Measurements from ENCODE around the gene NTM.
A peak's percentile ranks its signal among the peaks of the same experiment; 100 is the strongest.

The NTM gene

GRCh38 chr11:131692961-131693360, 322.5 kb downstream of the NTM start:
- no peak for DNase-seq

DNA sequence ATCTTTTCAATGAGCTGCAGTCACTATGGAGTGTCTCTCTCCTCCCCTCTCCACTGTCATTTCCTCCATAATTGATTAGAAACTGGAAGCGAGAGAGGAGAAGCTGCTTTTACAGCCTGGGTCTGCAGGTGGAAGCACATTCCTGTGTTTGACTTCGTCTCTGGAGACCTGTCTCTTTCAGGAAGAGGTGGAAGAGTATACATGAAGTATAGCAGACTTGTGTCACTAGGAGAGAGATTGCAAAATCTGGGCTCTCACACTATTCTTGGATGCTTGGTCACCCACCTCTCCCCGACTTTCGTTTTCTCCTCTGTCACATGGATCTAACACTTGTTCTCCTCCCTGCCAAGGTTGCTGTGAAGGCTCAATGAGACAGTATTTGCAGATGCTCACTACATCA, 323.3 kb downstream of the NTM start:
- peak; percentile 55 for DNase-seq

DNA sequence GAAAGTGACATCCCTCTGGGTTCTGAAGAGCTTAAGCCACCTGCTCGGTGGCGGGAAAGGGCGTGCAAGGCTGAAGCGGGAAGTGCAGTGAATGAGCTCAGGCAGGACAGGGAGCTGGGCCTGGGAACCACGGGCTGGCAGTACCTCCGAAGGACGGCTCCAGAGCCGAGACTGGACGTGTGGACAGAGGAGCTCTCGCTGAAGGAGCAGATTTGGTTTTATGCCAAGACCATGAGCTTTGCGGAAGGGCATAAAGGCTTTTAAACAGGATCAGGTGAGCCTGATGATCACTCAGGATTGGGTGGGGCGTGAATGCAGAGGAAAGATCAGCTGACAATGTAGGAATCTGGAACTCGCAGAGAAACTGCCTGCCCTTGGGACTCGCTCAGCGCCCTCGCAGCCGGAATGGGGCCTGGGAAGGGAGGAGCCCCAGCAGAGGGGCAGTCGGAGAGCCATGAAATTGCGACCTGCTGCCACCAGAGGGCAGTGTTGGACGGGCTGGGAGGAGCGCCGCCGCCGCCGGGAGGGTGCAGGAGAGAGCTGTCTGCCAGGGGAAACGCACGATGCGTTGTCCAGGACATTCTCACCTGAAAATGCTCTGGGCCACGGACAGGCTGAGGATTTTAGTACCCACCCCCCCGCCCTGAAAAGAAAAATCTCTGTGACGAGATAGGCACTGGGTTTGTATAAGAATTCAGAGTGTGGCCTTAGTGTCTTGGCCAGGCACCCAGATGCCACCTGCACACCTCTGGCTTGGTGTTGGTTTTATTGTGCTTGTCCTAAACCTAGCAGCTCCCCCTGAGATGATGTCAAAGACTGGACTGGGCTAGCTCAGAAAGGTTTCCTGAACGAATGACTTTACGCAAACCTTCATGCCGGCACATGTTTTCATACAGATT, 324.4 kb downstream of the NTM start:
- peak; percentile 63 for DNase-seq

DNA sequence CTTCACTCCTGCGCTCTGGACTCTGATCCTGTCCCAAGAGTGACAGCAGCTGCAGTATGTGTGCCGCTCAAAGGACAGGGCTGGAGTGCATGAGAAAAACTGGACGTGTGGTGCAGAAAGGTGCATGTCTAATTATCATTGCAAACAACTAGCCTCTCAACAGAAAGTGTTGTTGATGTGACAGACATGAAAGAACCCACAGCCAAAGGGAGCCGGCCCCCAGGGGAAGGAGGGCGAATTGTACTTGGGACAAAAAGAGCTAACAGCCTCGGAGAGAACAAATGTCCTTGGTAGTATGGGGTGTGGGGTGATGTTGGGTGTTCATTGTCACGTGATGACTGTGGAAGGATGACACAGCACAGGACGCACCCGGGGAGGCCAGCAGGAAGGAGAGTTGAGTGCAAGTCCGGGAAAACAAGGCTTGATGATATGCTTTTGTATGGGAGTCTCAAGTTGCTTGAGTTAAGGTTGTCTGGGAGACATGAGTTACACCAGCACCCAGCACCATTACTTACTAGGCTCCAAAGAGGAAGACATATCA, 325.5 kb downstream of the NTM start:
- no peak for DNase-seq

GRCh38 chr11:131696690-131697089, 326.3 kb downstream of the NTM start:
- no peak for DNase-seq

- no peak for DNase-seq
Observed at GRCh38 chr11:131703311-131703710, 332.9 kb downstream of the NTM start.

DNA sequence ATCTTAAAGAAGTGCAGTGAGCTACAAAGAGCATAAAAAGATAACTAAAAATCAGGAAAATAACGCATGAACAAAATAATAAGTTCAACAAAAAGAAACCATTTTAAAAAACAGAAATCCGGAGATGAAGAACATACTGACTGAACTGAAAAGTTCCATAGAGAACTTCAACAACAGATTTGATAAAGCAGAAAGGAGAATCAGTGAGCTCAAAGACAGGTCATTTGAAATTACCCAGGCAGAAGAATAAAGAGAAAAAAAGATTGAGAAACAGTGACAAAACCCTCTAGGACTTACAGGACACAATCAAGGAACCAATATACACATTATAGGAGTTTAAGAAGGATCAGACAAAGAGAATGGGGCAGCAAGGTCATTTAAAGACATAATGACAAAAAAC, 334.3 kb downstream of the NTM start:
- no peak for DNase-seq

- DNase-seq, result no peak
Observed at GRCh38 chr11:131710511-131710910, 340.1 kb downstream of the NTM start.

DNA sequence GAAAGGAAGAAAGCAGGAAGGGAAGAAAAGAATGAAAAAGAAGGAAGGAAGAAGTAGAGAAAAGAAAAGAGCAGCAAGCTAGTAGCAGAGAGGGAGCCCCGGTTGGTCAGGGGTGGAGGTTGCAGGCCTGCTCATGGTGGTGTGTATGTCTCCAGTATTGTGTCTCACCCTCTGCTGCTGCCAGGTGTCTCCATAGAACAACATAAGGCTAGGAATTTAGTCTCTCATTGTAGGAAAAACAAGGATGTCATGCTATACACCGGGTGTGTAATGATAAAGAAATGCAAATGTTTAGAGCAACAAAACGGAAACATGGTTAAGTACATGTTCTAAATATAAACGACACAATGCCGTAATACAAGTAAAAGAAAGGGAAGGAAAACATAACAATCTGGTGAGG, 342.5 kb downstream of the NTM start:
- no peak for DNase-seq

GRCh38 chr11:131713529-131714134, 343.2 kb downstream of the NTM start:
- no peak for DNase-seq

DNA sequence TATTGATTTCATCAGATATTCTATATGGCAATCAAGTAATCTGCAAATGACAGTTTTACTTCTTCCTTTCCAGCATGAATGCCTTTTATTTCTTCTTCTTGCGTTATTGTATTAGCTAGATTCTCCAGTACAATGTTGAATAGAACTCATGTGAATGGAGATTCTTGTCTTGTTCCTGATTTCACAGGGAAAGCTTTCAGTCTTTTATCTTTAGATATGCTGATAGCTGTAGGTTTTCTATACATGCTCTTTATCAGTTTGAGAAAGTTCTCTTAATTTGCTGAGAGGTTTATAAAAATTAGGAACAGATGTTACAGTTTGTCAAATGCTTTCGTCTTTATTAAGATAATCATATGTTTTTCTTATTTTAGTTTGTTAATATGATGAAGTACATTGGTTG, 347.2 kb downstream of the NTM start:
- DNase-seq, result no peak

DNA sequence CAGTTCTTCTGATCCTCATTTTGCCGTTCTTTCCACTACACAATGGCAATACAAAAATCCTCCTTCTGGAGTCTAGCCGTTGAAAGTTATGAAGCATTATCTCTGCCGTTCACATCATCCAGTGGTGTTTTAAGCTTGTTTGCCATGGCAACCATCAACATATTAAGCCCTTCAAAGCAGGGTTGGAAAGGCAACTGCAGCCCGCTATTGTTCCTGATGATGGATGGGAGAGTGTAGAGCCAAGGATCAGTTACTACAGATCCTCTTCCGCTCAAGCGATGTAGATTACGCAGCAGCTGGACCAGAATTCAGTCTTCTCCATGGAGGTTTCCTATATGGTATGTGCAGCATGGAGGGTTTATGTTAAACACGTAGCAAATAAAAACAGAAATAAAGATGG, 352.7 kb downstream of the NTM start:
- DNase-seq, result no peak

GRCh38 chr11:131724436-131724975, 354.1 kb downstream of the NTM start:
- DNase-seq, result no peak

DNA sequence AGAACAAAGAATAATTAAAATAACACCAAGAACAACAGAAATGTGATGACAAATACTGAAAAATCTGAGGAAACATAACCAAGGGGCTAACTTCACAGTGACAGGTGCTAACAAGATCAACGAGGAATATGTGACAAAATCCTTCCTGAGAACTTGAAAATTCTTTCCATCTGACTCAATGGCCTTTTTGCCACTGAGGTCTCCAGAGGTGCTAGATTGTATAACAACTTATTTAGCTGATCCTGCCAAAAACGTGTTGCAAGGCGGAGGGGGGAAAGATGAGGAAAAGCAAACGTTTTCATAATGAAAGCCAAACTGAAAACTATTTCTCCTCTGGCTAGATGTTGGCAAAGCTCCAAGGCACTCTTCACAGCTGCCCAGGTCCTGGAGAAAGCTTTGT, 364.5 kb downstream of the NTM start:
- no peak for DNase-seq

GRCh38 chr11:131737357-131737756, 366.9 kb downstream of the NTM start:
- no peak for DNase-seq

GRCh38 chr11:131739243-131739882, 368.9 kb downstream of the NTM start:
- DNase-seq, result no peak

GRCh38 chr11:131744847-131745246, 374.4 kb downstream of the NTM start:
- DNase-seq, result no peak

DNA sequence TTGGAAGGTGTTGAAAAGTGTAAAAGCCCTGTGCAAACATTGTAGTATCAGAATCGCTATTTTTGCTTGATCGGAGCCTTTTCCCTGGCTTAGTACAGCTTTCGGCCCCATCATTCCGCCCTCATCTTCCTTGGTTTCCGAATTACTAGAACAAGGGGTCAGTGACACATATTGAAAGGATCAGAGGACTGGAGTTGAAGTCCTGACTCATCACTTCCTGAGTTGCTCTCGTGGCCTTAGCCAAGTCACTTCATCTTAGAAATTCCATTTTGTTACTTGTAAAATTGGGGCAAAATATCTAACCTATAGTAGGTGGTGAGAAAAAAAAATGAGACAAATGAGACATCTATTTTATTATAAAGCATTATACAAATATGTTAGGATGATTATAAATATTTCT, 375.0 kb downstream of the NTM start:
- DNase-seq, result no peak

- no peak for DNase-seq
Observed at GRCh38 chr11:131746201-131746600, 375.8 kb downstream of the NTM start.

DNA sequence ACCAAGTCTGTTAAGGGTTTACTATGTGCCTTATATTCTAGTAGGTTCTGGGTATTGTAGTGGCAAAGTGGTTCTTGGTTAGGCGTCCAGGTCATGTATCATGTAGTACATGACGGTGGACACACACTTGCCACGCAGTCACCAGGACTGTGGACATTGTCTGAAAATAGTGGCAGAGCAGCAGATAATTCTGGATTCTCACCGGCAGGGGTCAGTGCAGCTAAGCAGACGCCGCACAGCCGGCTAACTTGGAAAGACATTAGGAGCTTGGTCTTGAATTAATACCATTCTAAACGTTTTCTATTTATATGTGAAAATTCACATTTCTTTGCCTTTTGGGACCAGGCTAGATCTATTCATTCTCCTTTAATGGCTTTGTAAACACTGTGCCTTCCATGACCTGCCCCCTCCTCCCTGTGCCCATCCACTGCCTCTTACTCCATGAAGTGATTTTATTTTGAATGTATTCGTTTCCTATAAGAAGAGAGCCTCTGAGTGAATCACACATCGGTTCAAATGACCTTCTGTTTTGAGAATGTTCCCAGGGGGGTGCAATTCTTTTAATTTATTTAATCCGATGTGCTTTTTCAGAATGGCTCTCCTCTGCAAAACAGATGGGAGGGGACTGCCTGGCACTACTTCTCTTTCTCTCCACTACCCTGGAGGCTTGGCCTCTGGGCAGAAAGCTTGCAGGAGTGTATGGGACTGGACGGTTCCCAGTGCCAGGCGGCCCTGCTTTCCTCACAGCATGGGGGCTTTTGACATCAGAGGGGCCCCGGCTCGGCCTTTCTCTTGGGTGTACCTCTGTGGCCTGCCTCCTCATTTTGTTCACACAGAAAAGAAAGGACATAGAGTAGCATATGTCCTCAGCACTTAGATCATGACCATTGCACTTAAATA, 378.0 kb downstream of the NTM start:
- peak; percentile 30 for DNase-seq

GRCh38 chr11:131749101-131749500, 378.7 kb downstream of the NTM start:
- DNase-seq, result no peak

- no peak for DNase-seq
Observed at GRCh38 chr11:131750152-131750551, 379.7 kb downstream of the NTM start.
